ENCODE results near the gene FAM53B.

FAM53B gene

GRCh38 chr10:124657806-124658205, 86.4 kb downstream of the FAM53B start:
- DNase-seq = no peak

GRCh38 chr10:124656541-124656940, 87.6 kb downstream of the FAM53B start:
- DNase-seq = no peak

- no peak for DNase-seq
Observed at GRCh38 chr10:124656113-124656490, 88.1 kb downstream of the FAM53B start.

- DNase-seq = no peak
Observed at GRCh38 chr10:124655191-124656112, 88.7 kb downstream of the FAM53B start.

- DNase-seq = no peak
Observed at GRCh38 chr10:124654686-124655085, 89.5 kb downstream of the FAM53B start.

GRCh38 chr10:124653811-124654651, 90.1 kb downstream of the FAM53B start:
- DNase-seq = peak; percentile 83

- DNase-seq = no peak
Observed at GRCh38 chr10:124653311-124653710, 90.9 kb downstream of the FAM53B start.

- no peak for DNase-seq
Observed at GRCh38 chr10:124652701-124653100, 91.5 kb downstream of the FAM53B start.

GRCh38 chr10:124652200-124652599, 92.0 kb downstream of the FAM53B start:
- no peak for DNase-seq

GRCh38 chr10:124651402-124651891, 92.7 kb downstream of the FAM53B start:
- DNase-seq = no peak

- no peak for DNase-seq
Observed at GRCh38 chr10:124650820-124651401, 93.3 kb downstream of the FAM53B start.

GRCh38 chr10:124650263-124650662, 93.9 kb downstream of the FAM53B start:
- DNase-seq = no peak

- DNase-seq = no peak
Observed at GRCh38 chr10:124649214-124649613, 95.0 kb downstream of the FAM53B start.

GRCh38 chr10:124648738-124649137, 95.4 kb downstream of the FAM53B start:
- peak; percentile 73 for DNase-seq

GRCh38 chr10:124648131-124648475, 96.1 kb downstream of the FAM53B start:
- no peak for DNase-seq

- peak; percentile 8 for DNase-seq
Observed at GRCh38 chr10:124647421-124648130, 96.6 kb downstream of the FAM53B start.

- DNase-seq = no peak
Observed at GRCh38 chr10:124646483-124647352, 97.5 kb downstream of the FAM53B start.

- no peak for DNase-seq
Observed at GRCh38 chr10:124645467-124646095, 98.6 kb downstream of the FAM53B start.

- no peak for DNase-seq
Observed at GRCh38 chr10:124644771-124645415, 99.3 kb downstream of the FAM53B start.

- DNase-seq = no peak
Observed at GRCh38 chr10:124644236-124644635, 99.9 kb downstream of the FAM53B start.
